ENCODE results near the gene TM9SF1. TPM values are rescaled to one million over a fixed set of nuclear protein-coding genes. Genes with fewer than 3 reads are reported as not detected.

The TM9SF1 gene
- total and polyA plus RNA-seq, 2 donors = 30.4 to 48.1 TPM

DNA sequence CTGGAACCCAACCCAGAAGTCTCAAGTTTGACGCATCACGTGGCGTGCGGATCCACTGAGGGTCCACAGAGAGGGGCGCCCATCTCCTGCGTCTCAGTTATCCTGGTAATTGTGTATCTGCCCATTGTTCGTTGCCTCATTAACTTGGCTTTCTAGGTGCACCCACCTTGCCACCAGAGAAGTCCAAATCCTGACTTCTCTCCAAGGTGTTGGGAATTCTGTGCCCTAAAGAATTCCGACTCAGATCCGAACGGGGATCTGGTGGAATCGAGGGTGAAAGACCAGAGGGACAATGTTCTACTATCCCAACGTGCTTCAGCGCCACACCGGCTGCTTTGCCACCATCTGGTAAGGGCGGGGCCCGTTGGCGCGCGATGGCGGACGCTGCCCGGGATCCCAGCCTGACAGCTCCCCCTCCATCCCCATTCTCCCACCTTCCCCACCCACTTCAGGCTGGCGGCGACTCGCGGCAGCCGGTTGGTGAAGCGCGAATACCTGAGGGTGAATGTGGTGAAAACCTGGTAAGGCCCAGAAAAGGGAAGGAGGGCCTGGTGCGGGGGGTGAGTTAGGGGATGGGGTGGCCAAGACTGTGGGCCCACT is 22.9 kb downstream of the TM9SF1 start:
- Histone ChIP-seq H3K27ac (ENCODE audit: low read depth) (no peak overlapping the region), H3K36me3 (ENCODE audit: insufficient read depth) (no peaks in the 10 kb centered on the region), H3K4me1 (ENCODE audit: insufficient read depth) (no peaks in the 10 kb centered on the region), H3K4me3 (ENCODE audit: low read depth, low read length) (peak overlapping the region; percentile 23)
- WGBS = 26% methylated on average over 30 of the region's 30 CpGs
- DNase-seq (ENCODE audit: extremely low spot score) = no peak

DNA sequence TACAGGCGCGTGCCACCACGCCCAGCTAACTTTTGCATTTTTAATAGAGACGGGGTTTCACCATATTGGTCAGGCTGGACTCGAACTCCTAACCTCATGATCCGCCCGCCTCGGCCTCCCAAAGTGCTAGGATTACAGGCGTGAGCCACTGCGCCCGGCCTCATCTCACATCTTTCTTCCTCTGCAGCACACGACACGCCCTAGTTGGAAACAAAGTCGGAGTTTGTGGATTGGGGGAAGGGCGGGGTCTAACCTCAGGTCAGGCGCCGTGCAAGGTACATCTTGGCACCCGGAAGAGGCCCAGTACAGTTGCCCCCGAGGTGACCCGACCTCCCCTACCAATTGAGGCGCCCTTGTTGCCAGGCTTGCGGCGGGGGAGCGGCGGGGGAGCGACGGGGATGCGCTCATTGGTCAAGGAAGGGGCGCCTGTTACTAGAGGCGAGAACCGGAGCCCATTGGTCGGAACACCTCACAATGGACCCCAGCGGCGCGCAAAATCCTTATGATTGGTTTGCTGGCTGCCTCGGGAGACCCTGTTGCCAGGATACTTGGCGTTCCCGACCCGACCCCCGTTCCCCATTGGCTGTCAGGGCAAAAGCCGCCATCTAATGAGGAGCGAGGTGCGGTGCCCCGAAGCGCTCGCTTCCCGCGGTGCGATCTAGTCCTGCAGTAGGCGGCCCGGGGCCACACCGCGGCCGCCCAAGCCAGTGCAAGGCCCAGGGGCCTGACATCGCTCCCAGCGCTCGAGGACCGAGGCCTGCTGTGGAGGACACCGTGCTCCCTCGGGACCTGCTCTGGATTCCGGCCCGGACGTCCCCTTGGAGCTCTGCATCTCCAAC is 23.6 kb downstream of the TM9SF1 start, which contains the start of gene REC8:
Gene REC8, plus strand, starts transcription at position 659 of the 839 bp plus-strand sequence. CDS start 473 bp downstream, outside the sequence.
- DNase-seq (ENCODE audit: extremely low spot score) = peak; percentile 88
- no peak within 1 kb of the TSS for H3K27ac ChIP-seq (ENCODE audit: low read depth)
- H3K36me3 ChIP-seq (ENCODE audit: insufficient read depth) = no peaks in the 10 kb centered on the region
- WGBS = 9% methylated on average over 63 of the region's 63 CpGs
- peak within 1 kb of the TSS; percentile 23 for H3K4me3 ChIP-seq (ENCODE audit: low read depth, low read length)
- H3K4me1 ChIP-seq (ENCODE audit: insufficient read depth) = no peaks in the 10 kb centered on the region

DNA sequence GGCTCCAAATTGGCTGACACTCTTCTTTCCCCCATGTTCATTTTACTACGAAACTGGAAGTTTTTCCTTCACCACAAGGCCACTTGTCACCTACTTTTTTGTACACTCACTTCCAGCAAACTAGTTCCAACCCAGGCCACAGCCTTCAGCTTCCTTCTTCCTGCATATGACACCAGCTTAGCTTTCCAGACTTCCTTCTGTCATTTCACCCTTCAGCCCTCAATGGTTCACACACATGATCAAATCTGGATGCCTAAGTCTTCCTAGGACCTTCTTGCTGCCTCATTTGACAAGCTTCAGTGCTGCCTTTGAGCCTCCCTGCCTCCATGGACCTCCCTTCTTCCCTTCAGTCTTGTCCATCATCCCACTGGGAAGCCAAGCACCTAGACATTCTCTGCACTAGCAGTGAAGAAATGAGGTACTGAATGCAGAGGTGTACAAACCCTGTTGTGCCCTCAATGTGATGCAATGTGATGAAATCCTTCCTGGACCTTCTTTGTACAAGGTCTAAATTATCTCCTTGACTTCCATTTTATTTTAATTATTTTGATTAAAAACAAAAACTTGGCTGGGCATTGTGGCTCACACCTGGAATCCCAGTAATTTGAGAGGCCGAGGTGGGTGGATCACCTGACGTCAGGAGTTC is 27.6 kb downstream of the TM9SF1 start:
- Histone ChIP-seq H3K4me1 (ENCODE audit: insufficient read depth) (no peaks in the 10 kb centered on the region), H3K4me3 (ENCODE audit: low read depth, low read length) (no peak overlapping the region), H3K36me3 (ENCODE audit: insufficient read depth) (no peaks in the 10 kb centered on the region), H3K27ac (ENCODE audit: low read depth) (no peak overlapping the region)
- DNase-seq (ENCODE audit: extremely low spot score) = no peak
- WGBS = 89% methylated on average over 3 of the region's 3 CpGs

DNA sequence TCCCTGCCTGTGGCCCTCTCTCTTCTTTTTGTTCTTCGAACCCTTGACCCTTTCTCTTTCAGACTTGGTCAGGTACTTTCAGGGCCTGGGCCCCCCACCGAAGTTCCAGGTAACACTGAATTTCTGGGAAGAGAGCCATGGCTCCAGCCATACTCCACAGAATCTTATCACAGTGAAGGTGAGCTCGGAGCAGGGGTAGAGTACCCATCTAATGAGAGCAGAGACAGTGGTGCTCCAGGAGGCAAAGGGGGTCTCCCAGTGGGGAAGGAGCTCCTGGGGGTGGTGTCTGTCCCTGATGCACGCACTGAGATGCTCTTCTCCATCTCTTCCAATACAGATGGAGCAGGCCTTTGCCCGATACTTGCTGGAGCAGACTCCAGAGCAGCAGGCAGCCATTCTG is 29.5 kb downstream of the TM9SF1 start:
- Histone ChIP-seq H3K4me1 (ENCODE audit: insufficient read depth) (no peaks in the 10 kb centered on the region), H3K36me3 (ENCODE audit: insufficient read depth) (no peaks in the 10 kb centered on the region), H3K27ac (ENCODE audit: low read depth) (no peak overlapping the region), H3K4me3 (ENCODE audit: low read depth, low read length) (no peak overlapping the region)
- 97% methylated on average over 5 of the region's 5 CpGs for WGBS
- no peak for DNase-seq (ENCODE audit: extremely low spot score)

DNA sequence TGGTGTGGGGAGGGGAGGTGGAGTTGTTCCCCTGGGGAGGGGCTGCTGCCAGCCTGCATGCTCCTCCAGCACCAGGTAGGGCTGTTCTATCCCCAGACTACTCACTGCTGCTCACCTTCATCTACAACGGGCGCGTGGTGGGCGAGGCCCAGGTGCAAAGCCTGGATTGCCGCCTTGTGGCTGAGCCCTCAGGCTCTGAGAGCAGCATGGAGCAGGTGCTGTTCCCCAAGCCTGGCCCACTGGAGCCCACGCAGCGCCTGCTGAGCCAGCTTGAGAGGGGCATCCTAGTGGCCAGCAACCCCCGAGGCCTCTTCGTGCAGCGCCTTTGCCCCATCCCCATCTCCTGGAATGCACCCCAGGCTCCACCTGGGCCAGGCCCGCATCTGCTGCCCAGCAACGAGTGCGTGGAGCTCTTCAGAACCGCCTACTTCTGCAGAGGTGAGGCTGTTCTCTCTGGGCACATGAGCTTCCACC is 30.7 kb downstream of the TM9SF1 start:
- Histone ChIP-seq H3K27ac (ENCODE audit: low read depth) (no peak overlapping the region), H3K4me1 (ENCODE audit: insufficient read depth) (no peaks in the 10 kb centered on the region), H3K36me3 (ENCODE audit: insufficient read depth) (no peaks in the 10 kb centered on the region), H3K4me3 (ENCODE audit: low read depth, low read length) (no peak overlapping the region)
- 93% methylated on average over 14 of the region's 14 CpGs for WGBS
- DNase-seq (ENCODE audit: extremely low spot score) = no peak

DNA sequence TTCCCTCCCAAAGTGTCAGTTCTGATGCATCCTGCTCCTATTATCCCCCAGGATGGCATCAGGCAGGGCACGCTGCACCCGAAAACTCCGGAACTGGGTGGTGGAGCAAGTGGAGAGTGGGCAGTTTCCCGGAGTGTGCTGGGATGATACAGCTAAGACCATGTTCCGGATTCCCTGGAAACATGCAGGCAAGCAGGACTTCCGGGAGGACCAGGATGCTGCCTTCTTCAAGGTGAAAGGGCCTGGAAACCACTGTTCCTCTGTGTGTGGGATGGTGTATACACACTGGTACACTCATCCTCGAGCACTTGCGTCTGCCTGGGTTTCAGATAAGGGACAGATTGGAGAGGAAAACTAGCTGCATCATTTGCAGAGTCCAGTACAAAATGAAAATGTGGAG is 33.1 kb downstream of the TM9SF1 start:
- WGBS = 55% methylated on average over 8 of the region's 8 CpGs
- no peak for DNase-seq (ENCODE audit: extremely low spot score)
- Histone ChIP-seq H3K4me1 (ENCODE audit: insufficient read depth) (no peaks in the 10 kb centered on the region), H3K4me3 (ENCODE audit: low read depth, low read length) (peak overlapping the region; percentile 66), H3K36me3 (ENCODE audit: insufficient read depth) (no peaks in the 10 kb centered on the region), H3K27ac (ENCODE audit: low read depth) (no peak overlapping the region)

DNA sequence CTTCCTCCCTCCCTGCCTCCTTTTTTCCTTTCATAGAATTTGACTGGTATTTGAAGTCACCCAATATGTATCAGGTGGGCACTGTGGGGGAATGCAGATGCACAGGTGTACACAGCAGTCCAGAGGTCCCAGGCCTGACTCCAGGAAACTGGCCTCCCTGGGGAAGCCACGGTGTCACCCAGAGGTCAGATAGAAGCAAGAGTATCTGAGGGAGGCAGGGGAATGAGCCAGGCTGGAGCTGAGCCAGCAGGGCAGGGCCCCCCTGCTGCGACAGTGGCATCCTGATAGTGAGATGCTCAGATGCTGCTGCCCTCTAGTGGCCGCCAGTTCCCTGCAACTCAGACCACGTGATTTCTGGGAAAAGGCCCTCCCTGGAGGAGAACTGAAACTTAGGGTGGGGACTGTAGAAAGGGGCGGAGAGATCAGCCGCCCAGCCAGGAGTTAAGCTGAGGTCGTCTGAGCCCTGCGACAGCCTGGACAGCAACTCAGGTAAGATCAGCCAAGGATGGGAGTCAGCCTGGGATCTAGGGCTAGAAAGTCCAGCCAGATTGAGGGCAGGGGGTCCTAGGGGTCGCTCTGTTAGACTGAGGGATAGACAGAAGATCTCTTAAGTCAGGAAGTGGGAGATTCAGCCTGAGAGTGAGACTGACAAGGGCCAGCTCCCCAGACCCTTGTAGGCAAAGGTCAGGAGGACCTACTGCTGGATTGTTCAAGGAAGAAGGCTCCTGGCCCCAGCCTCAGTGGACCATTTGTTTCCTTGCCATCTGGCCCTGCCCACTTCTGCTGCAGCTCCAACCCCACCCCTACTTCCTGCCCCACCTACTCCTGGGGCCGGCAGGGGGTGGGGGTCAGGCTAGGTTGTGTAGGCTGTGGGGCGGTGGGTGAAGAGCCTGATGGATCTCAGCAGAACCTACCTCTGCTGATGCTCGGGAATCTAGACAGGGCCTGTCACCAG is 34.1 kb downstream of the TM9SF1 start, which contains the start of gene IRF9:
Gene IRF9, plus strand, starts transcription at position 416 of the 955 bp plus-strand sequence. CDS start 880 bp downstream, outside the sequence.
- Histone ChIP-seq H3K27ac (ENCODE audit: low read depth) (peak within 1 kb of the TSS; percentile 88), H3K36me3 (ENCODE audit: insufficient read depth) (no peaks in the 10 kb centered on the region), H3K4me3 (ENCODE audit: low read depth, low read length) (peak within 1 kb of the TSS; percentile 66), H3K4me1 (ENCODE audit: insufficient read depth) (no peaks in the 10 kb centered on the region)
- DNase-seq (ENCODE audit: extremely low spot score) = peak; percentile 81
- WGBS = under 1% methylated on average over 12 of the region's 12 CpGs

DNA sequence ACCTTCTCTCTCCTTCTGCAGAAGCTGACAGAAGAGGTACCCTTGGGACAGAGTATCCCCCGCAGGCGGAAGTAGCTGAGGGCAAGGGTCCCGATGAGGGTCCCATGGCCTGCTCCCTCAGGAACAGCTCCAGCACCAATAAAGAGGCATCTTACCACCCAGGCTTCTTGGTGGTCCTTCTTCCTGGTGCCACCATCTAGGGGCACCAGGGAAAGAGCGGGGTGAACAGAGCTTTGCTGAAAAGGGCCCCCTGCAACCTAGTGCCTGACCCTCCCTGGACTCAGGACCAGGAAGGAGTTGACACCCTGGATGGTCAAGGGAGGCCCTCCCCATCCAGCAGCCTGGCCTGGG is 34.8 kb downstream of the TM9SF1 start:
- 87% methylated on average over 4 of the region's 4 CpGs for WGBS
- Histone ChIP-seq H3K4me3 (ENCODE audit: low read depth, low read length) (no peak overlapping the region), H3K36me3 (ENCODE audit: insufficient read depth) (peaks cover 2% of the 10 kb centered on the region), H3K4me1 (ENCODE audit: insufficient read depth) (no peaks in the 10 kb centered on the region), H3K27ac (ENCODE audit: low read depth) (peak overlapping the region; percentile 62)
- DNase-seq (ENCODE audit: extremely low spot score) = no peak

DNA sequence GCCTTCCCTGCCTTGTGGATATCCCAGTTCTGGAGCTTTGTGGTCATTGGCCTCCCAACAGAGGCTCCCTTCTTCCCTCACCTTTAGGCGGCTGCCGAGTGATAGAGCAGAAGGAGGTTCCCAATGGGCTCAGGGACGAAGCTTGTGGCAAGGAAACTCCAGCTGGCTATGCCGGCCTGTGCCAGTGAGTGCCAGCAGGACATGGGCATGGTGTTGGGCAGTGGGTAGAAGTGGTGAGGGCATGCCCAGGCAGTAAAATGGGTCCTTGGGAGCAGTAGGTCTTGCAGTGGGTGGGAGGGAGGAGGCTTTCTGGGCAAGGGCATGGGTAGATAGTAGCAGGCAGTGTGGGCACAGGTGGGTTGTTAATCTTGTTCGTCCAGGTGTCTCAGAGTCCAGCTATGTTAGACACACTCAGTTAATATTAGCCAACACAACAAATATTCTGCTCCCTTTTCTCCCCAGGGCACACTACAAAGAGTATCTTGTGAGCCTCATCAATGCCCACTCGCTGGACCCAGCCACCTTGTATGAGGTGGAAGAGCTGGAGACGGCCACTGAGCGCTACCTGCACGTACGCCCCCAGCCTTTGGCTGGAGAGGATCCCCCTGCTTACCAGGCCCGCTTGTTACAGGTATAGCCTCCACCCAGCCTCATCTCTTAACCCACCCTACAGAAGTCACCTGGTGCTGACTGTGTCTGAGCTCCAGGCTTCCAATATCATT is 35.3 kb downstream of the TM9SF1 start:
- Histone ChIP-seq H3K4me1 (ENCODE audit: insufficient read depth) (no peaks in the 10 kb centered on the region), H3K4me3 (ENCODE audit: low read depth, low read length) (no peak overlapping the region), H3K27ac (ENCODE audit: low read depth) (peak overlapping the region; percentile 62), H3K36me3 (ENCODE audit: insufficient read depth) (peaks cover 2% of the 10 kb centered on the region)
- DNase-seq (ENCODE audit: extremely low spot score) = no peak
- WGBS = 88% methylated on average over 11 of the region's 11 CpGs

DNA sequence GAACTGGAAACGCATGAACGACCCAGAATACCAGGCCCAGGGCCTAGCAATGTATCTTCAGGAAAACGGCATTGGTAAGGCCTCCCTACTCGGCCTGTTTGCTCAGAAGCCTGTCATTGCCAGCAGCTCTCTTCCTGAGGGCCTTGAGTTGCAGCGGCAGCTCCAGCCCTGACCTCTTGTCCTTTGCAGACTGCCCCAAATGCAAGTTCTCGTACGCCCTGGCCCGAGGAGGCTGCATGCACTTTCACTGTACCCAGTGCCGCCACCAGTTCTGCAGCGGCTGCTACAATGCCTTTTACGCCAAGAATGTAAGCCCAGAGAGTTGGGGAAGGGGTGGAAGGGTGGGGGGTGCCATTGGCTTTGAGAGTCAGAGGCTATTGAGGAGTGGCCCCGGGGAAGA is 37.9 kb downstream of the TM9SF1 start:
- 93% methylated on average over 12 of the region's 12 CpGs for WGBS
- no peak overlapping the region for H3K4me3 ChIP-seq (ENCODE audit: low read depth, low read length)

DNA sequence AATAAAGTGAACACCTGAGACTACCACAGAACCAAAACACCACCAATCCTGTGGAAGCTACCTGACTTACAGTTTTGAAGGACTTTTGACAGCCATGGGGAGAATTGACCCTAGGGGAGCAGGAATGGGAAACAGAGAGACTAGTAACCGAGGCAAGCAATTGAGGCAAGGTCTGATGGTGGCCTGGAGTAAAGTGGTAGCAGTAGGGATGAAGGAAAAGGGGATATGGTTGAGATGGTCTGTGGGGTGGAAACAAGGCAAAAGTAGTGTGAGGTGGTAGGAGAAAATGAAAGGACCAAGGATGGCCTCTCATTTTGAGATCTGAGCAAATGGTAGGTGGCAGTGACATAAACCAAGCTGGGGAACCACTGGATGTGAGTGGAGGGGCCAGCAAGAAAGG is 38.4 kb downstream of the TM9SF1 start:
- no peak overlapping the region for H3K27ac ChIP-seq (ENCODE audit: low read depth)
- H3K4me3 ChIP-seq (ENCODE audit: low read depth, low read length) = no peak overlapping the region
- H3K4me1 ChIP-seq (ENCODE audit: insufficient read depth) = no peaks in the 10 kb centered on the region
- DNase-seq (ENCODE audit: extremely low spot score) = no peak
- 78% methylated on average over 1 of the region's 1 CpG for WGBS
- H3K36me3 ChIP-seq (ENCODE audit: insufficient read depth) = peaks cover 2% of the 10 kb centered on the region

More for the DNA sequence above, 37.9 kb downstream of the TM9SF1 start:
- H3K4me1 ChIP-seq (ENCODE audit: insufficient read depth) = no peaks in the 10 kb centered on the region
- peaks cover 2% of the 10 kb centered on the region for H3K36me3 ChIP-seq (ENCODE audit: insufficient read depth)
- DNase-seq (ENCODE audit: extremely low spot score) = no peak
- H3K27ac ChIP-seq (ENCODE audit: low read depth) = no peak overlapping the region

DNA sequence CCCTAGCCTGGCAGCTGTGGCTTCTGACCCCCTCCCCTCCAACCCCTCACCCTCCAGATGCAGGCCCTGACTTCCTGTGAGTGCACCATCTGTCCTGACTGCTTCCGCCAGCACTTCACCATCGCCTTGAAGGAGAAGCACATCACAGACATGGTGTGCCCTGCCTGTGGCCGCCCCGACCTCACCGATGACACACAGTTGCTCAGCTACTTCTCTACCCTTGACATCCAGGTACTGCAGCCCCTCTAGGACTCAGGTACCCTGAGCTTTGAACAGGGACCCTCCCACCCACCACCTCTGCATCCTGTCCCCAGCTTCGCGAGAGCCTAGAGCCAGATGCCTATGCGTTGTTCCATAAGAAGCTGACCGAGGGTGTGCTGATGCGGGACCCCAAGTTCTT is 40.1 kb downstream of the TM9SF1 start:
- no peak for DNase-seq (ENCODE audit: extremely low spot score)
- no peak overlapping the region for H3K27ac ChIP-seq (ENCODE audit: low read depth)
- H3K36me3 ChIP-seq (ENCODE audit: insufficient read depth) = peaks cover 6% of the 10 kb centered on the region
- H3K4me3 ChIP-seq (ENCODE audit: low read depth, low read length) = no peak overlapping the region
- WGBS = 96% methylated on average over 10 of the region's 10 CpGs
- H3K4me1 ChIP-seq (ENCODE audit: insufficient read depth) = no peaks in the 10 kb centered on the region

Data from urinary bladder (tissue), 4 donors.